ENCODE data around the gene R3HDM2. TPM values are rescaled to one million over a fixed set of nuclear protein-coding genes. Genes with fewer than 3 reads are reported as not detected.
A peak's percentile ranks its signal among the peaks of the same experiment; 100 is the strongest.

The R3HDM2 gene
- total and polyA plus RNA-seq, 2 of the 13 experiments (the other 11 are each of a cell fraction or from before 2014, with no cell fraction given), result 11.1 to 23.5 TPM

GRCh38 chr12:57454566-57455373 is 23.9 kb upstream of the R3HDM2 start, which contains the start of gene INHBE (continued):
- TF ChIP-seq KIAA2018 (CRISPR knock-in tag; IDR thresholded peaks at IDR 0.05; ENCODE audit: borderline replicate concordance), result peak; percentile 73; the same call in 1 of the 2 replicates
- TF ChIP-seq ZNF260 (CRISPR knock-in tag; IDR thresholded peaks at IDR 0.05; ENCODE audit: borderline replicate concordance, low read depth), result no peak
- TF ChIP-seq FOXA1 (IDR thresholded peaks at IDR 0.05), result no peak
- peak; percentile 46; the same call in 1 of the 2 replicates for TF ChIP-seq FOXA1 (CRISPR knock-in tag; IDR thresholded peaks at IDR 0.05)
- TF ChIP-seq CENPX (CRISPR knock-in tag; IDR thresholded peaks at IDR 0.05), result no peak
- peak; percentile 81; the same call in 1 of the 2 replicates for TF ChIP-seq ZNF788 (CRISPR knock-in tag; IDR thresholded peaks at IDR 0.05; ENCODE audit: borderline replicate concordance)
- 0 out of 2 replicates have a peak, but pooled peaks have one; percentile 24 for TF ChIP-seq RNF2 (conservative IDR thresholded peaks at IDR 0.05; ENCODE audit: low read depth)
- TF ChIP-seq TCF7 (IDR thresholded peaks at IDR 0.05; ENCODE audit: low read depth), result peak; percentile 72; the same call in 1 of the 2 replicates
- no peak for TF ChIP-seq KLF15 (CRISPR knock-in tag; IDR thresholded peaks at IDR 0.05; ENCODE audit: borderline replicate concordance)
- TF ChIP-seq SP1 (IDR thresholded peaks at IDR 0.05), result no peak
- peak; percentile 35; the same call in 1 of the 2 replicates for TF ChIP-seq SP1 (CRISPR knock-in tag; IDR thresholded peaks at IDR 0.05)
- TF ChIP-seq ZFP1 (CRISPR knock-in tag; IDR thresholded peaks at IDR 0.05), result peak; percentile 72; the same call in 1 of the 2 replicates
- peak; percentile 97 for TF ChIP-seq HIC2 (CRISPR knock-in tag; IDR thresholded peaks at IDR 0.05; ENCODE audit: low read depth)
- TF ChIP-seq BCL3 (CRISPR knock-in tag; IDR thresholded peaks at IDR 0.05), result peak; percentile 56; the same call in 1 of the 2 replicates
- TF ChIP-seq ZFP90 (CRISPR knock-in tag; IDR thresholded peaks at IDR 0.05; ENCODE audit: borderline replicate concordance), result no peak; the same call in 1 of the 2 replicates
- TF ChIP-seq ZNF780A (CRISPR knock-in tag; IDR thresholded peaks at IDR 0.05), result peak; percentile 69; the same call in 1 of the 2 replicates
- peak; percentile 84 for TF ChIP-seq ATF7 (IDR thresholded peaks at IDR 0.05)
- TF ChIP-seq ATF7 (CRISPR knock-in tag; IDR thresholded peaks at IDR 0.05), result peak; percentile 84; the same call in 1 of the 2 replicates
- peak; percentile 27; the same call in 1 of the 2 replicates for TF ChIP-seq ZNF225 (CRISPR knock-in tag; IDR thresholded peaks at IDR 0.05)
